ENCODE data around the gene SPANXN5.
"Not testable (repeated sequence)": the region's sequence is repeated elsewhere in the genome, so short reads cannot be mapped to it uniquely, and the experiment has no call there.

Gene SPANXN5

GRCh38 chrX:52797327-52797726 lies at the start of gene SPANXN5:
TSS of gene SPANXN5 (minus strand) at chrX:52797427. CDS start at chrX:52797348, 79 bp downstream.
- not testable (repeated sequence) for DNase-seq (ENCODE audit: low read depth in 2 of 2)

- not testable (repeated sequence) for DNase-seq (ENCODE audit: low read depth in 2 of 2)
Measured at GRCh38 chrX:52843619-52844018, 46.4 kb upstream of the SPANXN5 start.

- DNase-seq (ENCODE audit: low read depth in 2 of 2), result no peak
Measured at GRCh38 chrX:52839137-52839536, 41.9 kb upstream of the SPANXN5 start.

GRCh38 chrX:52830551-52830950 lies 33.3 kb upstream of the SPANXN5 start:
- no peak for DNase-seq (ENCODE audit: low read depth in 2 of 2)

GRCh38 chrX:52824608-52825007 lies 27.4 kb upstream of the SPANXN5 start:
- DNase-seq (ENCODE audit: low read depth in 2 of 2), result no peak

GRCh38 chrX:52821079-52821760 lies 24.0 kb upstream of the SPANXN5 start:
- DNase-seq (ENCODE audit: low read depth in 2 of 2), result no peak

GRCh38 chrX:52819788-52820187 lies 22.6 kb upstream of the SPANXN5 start:
- no peak for DNase-seq (ENCODE audit: low read depth in 2 of 2)

- no peak for DNase-seq (ENCODE audit: low read depth in 2 of 2)
Measured at GRCh38 chrX:52811065-52811625, 13.9 kb upstream of the SPANXN5 start, which contains the start of gene XAGE5. TSS of gene XAGE5 (plus strand) at chrX:52811287. CDS start at chrX:52812567, 1,280 bp downstream.

- not testable (repeated sequence) for DNase-seq (ENCODE audit: low read depth in 2 of 2)
Measured at GRCh38 chrX:52804876-52805275, 7.6 kb upstream of the SPANXN5 start.

- not testable (repeated sequence) for DNase-seq (ENCODE audit: low read depth in 2 of 2)
Measured at GRCh38 chrX:52773504-52773903, 23.7 kb downstream of the SPANXN5 start.

GRCh38 chrX:52765983-52766382 lies 31.2 kb downstream of the SPANXN5 start:
- DNase-seq (ENCODE audit: low read depth in 2 of 2), result not testable (repeated sequence)

GRCh38 chrX:52750952-52751351 lies 46.3 kb downstream of the SPANXN5 start, which contains the start of gene SSX2B:
TSS of gene SSX2B (plus strand) at chrX:52751252. CDS start at chrX:52752681, 1,429 bp downstream.
- not testable (repeated sequence) for DNase-seq (ENCODE audit: low read depth in 2 of 2)
